ENCODE measurements around the gene ADIRF. TPM values are rescaled to one million over a fixed set of nuclear protein-coding genes. Genes with fewer than 3 reads are reported as not detected.

Gene ADIRF
- total RNA-seq, 1 donor = not detected

GRCh38 chr10:86962136-86962980 is 5.9 kb upstream of the ADIRF start:
- Histone ChIP-seq H3K9me3 (ENCODE audit: low read depth, low read length) (no peaks in the 10 kb centered on the region), H3K27me3 (ENCODE audit: insufficient read depth, low read length) (no peaks in the 10 kb centered on the region), H3K4me1 (ENCODE audit: insufficient read depth, low read length) (peaks cover 25% of the 10 kb centered on the region), H3K4me3 (ENCODE audit: low read length) (no peak overlapping the region)

GRCh38 chr10:86962981-86963310 is 5.3 kb upstream of the ADIRF start:
- Histone ChIP-seq H3K9me3 (ENCODE audit: low read depth, low read length) (no peaks in the 10 kb centered on the region), H3K4me1 (ENCODE audit: insufficient read depth, low read length) (peaks cover 21% of the 10 kb centered on the region), H3K4me3 (ENCODE audit: low read length) (no peak overlapping the region), H3K27me3 (ENCODE audit: insufficient read depth, low read length) (peaks cover 4% of the 10 kb centered on the region)

- Histone ChIP-seq H3K4me3 (ENCODE audit: low read length) (no peak overlapping the region), H3K27me3 (ENCODE audit: insufficient read depth, low read length) (peaks cover 7% of the 10 kb centered on the region), H3K4me1 (ENCODE audit: insufficient read depth, low read length) (peaks cover 26% of the 10 kb centered on the region), H3K9me3 (ENCODE audit: low read depth, low read length) (no peaks in the 10 kb centered on the region)
These were observed 4.9 kb upstream of the ADIRF start for GRCh38 chr10:86963341-86963919.

- H3K4me1 ChIP-seq (ENCODE audit: insufficient read depth, low read length) = peaks cover 31% of the 10 kb centered on the region
- no peak overlapping the region for H3K4me3 ChIP-seq (ENCODE audit: low read length)
- no peaks in the 10 kb centered on the region for H3K9me3 ChIP-seq (ENCODE audit: low read depth, low read length)
- H3K27me3 ChIP-seq (ENCODE audit: insufficient read depth, low read length) = peaks cover 14% of the 10 kb centered on the region
These were observed 4.0 kb upstream of the ADIRF start for GRCh38 chr10:86964061-86964846.

GRCh38 chr10:86964847-86965190 is 3.5 kb upstream of the ADIRF start:
- Histone ChIP-seq H3K27me3 (ENCODE audit: insufficient read depth, low read length) (peaks cover 19% of the 10 kb centered on the region), H3K4me1 (ENCODE audit: insufficient read depth, low read length) (peaks cover 35% of the 10 kb centered on the region), H3K9me3 (ENCODE audit: low read depth, low read length) (no peaks in the 10 kb centered on the region), H3K4me3 (ENCODE audit: low read length) (no peak overlapping the region)

- Histone ChIP-seq H3K27me3 (ENCODE audit: insufficient read depth, low read length) (peaks cover 25% of the 10 kb centered on the region), H3K4me1 (ENCODE audit: insufficient read depth, low read length) (peaks cover 47% of the 10 kb centered on the region), H3K4me3 (ENCODE audit: low read length) (no peak overlapping the region), H3K9me3 (ENCODE audit: low read depth, low read length) (no peaks in the 10 kb centered on the region)
These were observed 2.2 kb upstream of the ADIRF start for GRCh38 chr10:86965986-86966654.

- Histone ChIP-seq H3K27me3 (ENCODE audit: insufficient read depth, low read length) (peaks cover 25% of the 10 kb centered on the region), H3K4me1 (ENCODE audit: insufficient read depth, low read length) (peaks cover 55% of the 10 kb centered on the region), H3K9me3 (ENCODE audit: low read depth, low read length) (no peaks in the 10 kb centered on the region), H3K4me3 (ENCODE audit: low read length) (no peak overlapping the region)
These were observed 771 bp upstream of the ADIRF start for GRCh38 chr10:86967481-86967941.

GRCh38 chr10:86968994-86969355 is 693 bp downstream of the ADIRF start:
- no peaks in the 10 kb centered on the region for H3K9me3 ChIP-seq (ENCODE audit: low read depth, low read length)
- peaks cover 55% of the 10 kb centered on the region for H3K4me1 ChIP-seq (ENCODE audit: insufficient read depth, low read length)
- H3K4me3 ChIP-seq (ENCODE audit: low read length) = no peak overlapping the region

GRCh38 chr10:86969421-86970041 is 1.2 kb downstream of the ADIRF start:
- no peak overlapping the region for H3K4me3 ChIP-seq (ENCODE audit: low read length)
- H3K9me3 ChIP-seq (ENCODE audit: low read depth, low read length) = no peaks in the 10 kb centered on the region
- peaks cover 25% of the 10 kb centered on the region for H3K27me3 ChIP-seq (ENCODE audit: insufficient read depth, low read length)
- H3K4me1 ChIP-seq (ENCODE audit: insufficient read depth, low read length) = peaks cover 55% of the 10 kb centered on the region

More at GRCh38 chr10:86968994-86969355, 693 bp downstream of the ADIRF start:
- peaks cover 25% of the 10 kb centered on the region for H3K27me3 ChIP-seq (ENCODE audit: insufficient read depth, low read length)

- Histone ChIP-seq H3K9me3 (ENCODE audit: low read depth, low read length) (no peaks in the 10 kb centered on the region), H3K4me1 (ENCODE audit: insufficient read depth, low read length) (peaks cover 55% of the 10 kb centered on the region), H3K27me3 (ENCODE audit: insufficient read depth, low read length) (peaks cover 25% of the 10 kb centered on the region), H3K4me3 (ENCODE audit: low read length) (peak overlapping the region; percentile 54)
These were observed 2.1 kb downstream of the ADIRF start for GRCh38 chr10:86970162-86970981.

- no peaks in the 10 kb centered on the region for H3K9me3 ChIP-seq (ENCODE audit: low read depth, low read length)
- peaks cover 25% of the 10 kb centered on the region for H3K27me3 ChIP-seq (ENCODE audit: insufficient read depth, low read length)
- H3K4me1 ChIP-seq (ENCODE audit: insufficient read depth, low read length) = peaks cover 51% of the 10 kb centered on the region
- H3K4me3 ChIP-seq (ENCODE audit: low read length) = peak overlapping the region; percentile 54
These were observed 2.6 kb downstream of the ADIRF start for GRCh38 chr10:86970982-86971231.

GRCh38 chr10:86971232-86971991 is 3.1 kb downstream of the ADIRF start:
- H3K9me3 ChIP-seq (ENCODE audit: low read depth, low read length) = no peaks in the 10 kb centered on the region
- peaks cover 25% of the 10 kb centered on the region for H3K27me3 ChIP-seq (ENCODE audit: insufficient read depth, low read length)
- peaks cover 46% of the 10 kb centered on the region for H3K4me1 ChIP-seq (ENCODE audit: insufficient read depth, low read length)
- H3K4me3 ChIP-seq (ENCODE audit: low read length) = peak overlapping the region; percentile 54

GRCh38 chr10:86972613-86973380 is 4.5 kb downstream of the ADIRF start:
- Histone ChIP-seq H3K9me3 (ENCODE audit: low read depth, low read length) (no peaks in the 10 kb centered on the region), H3K4me1 (ENCODE audit: insufficient read depth, low read length) (peaks cover 38% of the 10 kb centered on the region), H3K27me3 (ENCODE audit: insufficient read depth, low read length) (peaks cover 23% of the 10 kb centered on the region), H3K4me3 (ENCODE audit: low read length) (no peak overlapping the region)
